Mesothelial cell of epicardium (in vitro differentiated cells): ENCODE measurements around the gene KCNN3. TPM values are rescaled to one million over a fixed set of nuclear protein-coding genes. Genes with fewer than 3 reads are reported as not detected.

Source experiments
- DNase-seq, 2 experiments: peaks; one replicate each; pipeline ENCODE4 v3.0.0; 2021; ENCODE audit warnings: low spot score in 2 of 2; ENCODE audit not compliant: unreplicated experiment in 2 of 2
- H3K27ac Mint-ChIP-seq: 2 replicates; pipeline ENCODE4 v1.8.0; 2021; ENCODE audit warnings: mixed read lengths
- H3K27me3 Mint-ChIP-seq: 2 replicates; pipeline ENCODE4 v1.8.0; 2021; ENCODE audit warnings: low read depth, mixed read lengths
- H3K36me3 Mint-ChIP-seq: 2 replicates; pipeline ENCODE4 v1.8.0; 2021; ENCODE audit warnings: mixed read lengths
- H3K4me1 Mint-ChIP-seq: 2 replicates; pipeline ENCODE4 v1.8.0; 2021; ENCODE audit warnings: mixed read lengths
- H3K4me3 Mint-ChIP-seq: 2 replicates; pipeline ENCODE4 v1.8.0; 2021; ENCODE audit warnings: mild to moderate bottlenecking, moderate library complexity, mixed read lengths
- H3K9me3 Mint-ChIP-seq: 2 replicates; pipeline ENCODE4 v1.8.0; 2021; ENCODE audit warnings: mixed read lengths
- total RNA-seq: library from RNA; stranded (reverse); gene quantifications from 3 replicates; pipeline ENCODE4 v1.2.1, GENCODE V29; 2021
- TF ChIP-seq, protein P1 (sequence below): fragments of 200-600 bp; sonication (generic); IDR thresholded peaks from one replicate; pipeline ENCODE4 v1.5.0; 2021; ENCODE audit warnings: antibody characterized with exemption; ENCODE audit not compliant: unreplicated experiment

The KCNN3 gene
- total RNA-seq, 1 donor from 2014 or later: 1.2 TPM

DNA sequence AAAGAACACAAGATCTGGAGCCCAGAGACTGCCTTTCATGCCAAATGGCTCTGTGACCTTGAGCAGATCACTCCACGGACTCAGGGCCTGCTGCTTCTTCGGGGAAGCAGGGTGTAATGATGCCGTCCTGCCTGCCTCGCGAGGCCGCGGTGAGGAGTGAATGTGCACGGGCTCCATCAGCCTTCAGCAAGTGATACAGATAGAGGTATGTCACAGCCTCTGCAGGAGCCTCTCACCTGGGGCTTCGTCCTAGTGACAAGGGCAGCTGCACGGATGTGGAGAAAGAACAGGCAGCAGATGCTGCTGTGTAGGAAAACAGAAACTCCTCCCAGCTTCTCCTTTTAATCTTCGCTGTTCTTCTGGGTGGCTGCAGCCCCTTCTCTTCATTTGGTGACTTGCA is 127.5 kb downstream of the KCNN3 start:
- H3K4me3 Mint-ChIP-seq: no peak overlapping the region
- peaks cover 12% of the 10 kb centered on the region for H3K4me1 Mint-ChIP-seq
- H3K27me3 Mint-ChIP-seq: peaks cover 77% of the 10 kb centered on the region
- TF ChIP-seq, protein P1, sequence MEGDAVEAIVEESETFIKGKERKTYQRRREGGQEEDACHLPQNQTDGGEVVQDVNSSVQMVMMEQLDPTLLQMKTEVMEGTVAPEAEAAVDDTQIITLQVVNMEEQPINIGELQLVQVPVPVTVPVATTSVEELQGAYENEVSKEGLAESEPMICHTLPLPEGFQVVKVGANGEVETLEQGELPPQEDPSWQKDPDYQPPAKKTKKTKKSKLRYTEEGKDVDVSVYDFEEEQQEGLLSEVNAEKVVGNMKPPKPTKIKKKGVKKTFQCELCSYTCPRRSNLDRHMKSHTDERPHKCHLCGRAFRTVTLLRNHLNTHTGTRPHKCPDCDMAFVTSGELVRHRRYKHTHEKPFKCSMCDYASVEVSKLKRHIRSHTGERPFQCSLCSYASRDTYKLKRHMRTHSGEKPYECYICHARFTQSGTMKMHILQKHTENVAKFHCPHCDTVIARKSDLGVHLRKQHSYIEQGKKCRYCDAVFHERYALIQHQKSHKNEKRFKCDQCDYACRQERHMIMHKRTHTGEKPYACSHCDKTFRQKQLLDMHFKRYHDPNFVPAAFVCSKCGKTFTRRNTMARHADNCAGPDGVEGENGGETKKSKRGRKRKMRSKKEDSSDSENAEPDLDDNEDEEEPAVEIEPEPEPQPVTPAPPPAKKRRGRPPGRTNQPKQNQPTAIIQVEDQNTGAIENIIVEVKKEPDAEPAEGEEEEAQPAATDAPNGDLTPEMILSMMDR: no peak
- DNase-seq: no peak
- H3K36me3 Mint-ChIP-seq: peaks cover 2% of the 10 kb centered on the region
- no peak overlapping the region for H3K27ac Mint-ChIP-seq
- H3K9me3 Mint-ChIP-seq: peaks cover 6% of the 10 kb centered on the region

DNA sequence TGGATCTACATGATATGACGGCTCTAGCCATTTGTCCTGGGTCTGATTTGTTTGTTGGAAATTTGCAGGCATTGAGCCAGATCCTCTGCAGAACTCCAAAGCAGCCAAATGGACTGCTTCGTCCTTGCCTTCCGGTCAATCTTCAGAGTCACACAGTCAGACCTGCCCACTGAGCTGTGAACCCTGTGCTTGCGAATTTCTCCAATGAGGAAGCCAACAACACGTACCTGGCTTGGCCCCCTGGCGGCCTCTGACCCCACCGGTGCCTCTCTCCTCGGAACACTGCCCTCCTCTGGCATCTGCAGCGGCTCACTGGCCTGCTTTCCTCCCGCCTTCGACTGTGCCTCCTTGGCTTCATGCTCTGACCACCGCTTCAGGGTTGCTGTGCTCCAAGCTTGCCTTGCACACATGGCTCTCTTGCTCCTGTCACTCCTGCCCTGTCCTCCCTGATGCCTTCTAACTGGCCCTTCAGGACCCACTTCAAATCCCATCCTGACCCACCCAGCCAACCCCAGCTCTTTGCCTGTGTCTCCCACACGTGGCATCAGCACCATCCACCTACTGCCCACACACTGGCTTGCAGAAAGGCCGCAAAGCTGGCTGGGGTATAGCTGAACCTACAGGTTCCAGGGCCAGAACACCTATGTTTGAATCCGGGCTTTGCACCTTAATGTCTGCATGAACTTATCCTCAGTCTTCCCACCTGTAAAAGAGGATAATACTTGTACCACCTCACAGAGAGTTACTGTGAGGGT is 128.2 kb downstream of the KCNN3 start:
- peaks cover 2% of the 10 kb centered on the region for H3K36me3 Mint-ChIP-seq
- H3K4me3 Mint-ChIP-seq: no peak overlapping the region
- TF ChIP-seq, protein P1: no peak
- peaks cover 76% of the 10 kb centered on the region for H3K27me3 Mint-ChIP-seq
- DNase-seq: no peak
- H3K4me1 Mint-ChIP-seq: peaks cover 12% of the 10 kb centered on the region
- peaks cover 6% of the 10 kb centered on the region for H3K9me3 Mint-ChIP-seq
- H3K27ac Mint-ChIP-seq: no peak overlapping the region

DNA sequence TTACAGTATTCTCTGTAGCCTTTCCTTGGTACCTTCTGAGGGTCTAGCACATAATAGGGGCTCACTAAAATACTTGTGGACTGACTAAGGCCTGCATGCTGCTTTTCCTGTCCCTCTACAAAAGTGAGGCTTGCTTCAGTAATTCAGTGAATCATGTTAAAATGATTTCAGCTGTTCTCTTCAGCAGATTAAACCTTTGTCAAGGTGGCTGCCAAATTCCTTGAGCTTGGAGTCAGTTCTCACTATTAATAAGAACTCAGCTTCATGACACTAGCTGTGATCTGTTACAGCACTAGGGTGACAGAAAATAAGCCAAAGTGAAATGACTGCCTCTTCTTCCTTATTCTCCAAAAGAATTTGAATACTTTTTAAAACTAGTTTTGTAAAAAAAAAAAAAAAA is 128.8 kb downstream of the KCNN3 start:
- TF ChIP-seq, protein P1: no peak
- DNase-seq: no peak
- H3K4me1 Mint-ChIP-seq: peaks cover 9% of the 10 kb centered on the region
- H3K9me3 Mint-ChIP-seq: peaks cover 6% of the 10 kb centered on the region
- H3K27ac Mint-ChIP-seq: no peak overlapping the region
- no peak overlapping the region for H3K4me3 Mint-ChIP-seq
- peaks cover 2% of the 10 kb centered on the region for H3K36me3 Mint-ChIP-seq
- H3K27me3 Mint-ChIP-seq: peaks cover 75% of the 10 kb centered on the region

DNA sequence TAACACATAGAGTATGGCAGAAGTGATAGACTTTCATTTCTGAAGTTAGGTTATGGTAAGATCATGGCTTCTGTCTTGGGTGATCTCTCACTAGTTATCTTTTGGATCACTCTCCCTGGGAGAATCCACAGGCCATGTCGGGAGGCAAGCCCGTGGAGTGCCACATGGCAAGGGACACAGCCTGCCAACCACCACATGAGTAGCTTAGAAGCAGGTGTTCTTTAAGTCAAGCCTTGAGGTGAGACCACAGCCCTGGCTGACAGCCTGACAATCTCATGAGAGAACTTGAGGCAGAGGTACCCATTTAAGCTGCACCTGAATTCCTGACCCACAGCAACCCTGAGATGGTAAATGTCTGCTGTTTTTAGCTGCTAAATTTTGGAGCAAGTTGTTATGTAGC is 130.4 kb downstream of the KCNN3 start:
- Mint-ChIP-seq H3K27me3 (peaks cover 68% of the 10 kb centered on the region), H3K36me3 (peaks cover 2% of the 10 kb centered on the region), H3K4me1 (peaks cover 9% of the 10 kb centered on the region), H3K27ac (no peak overlapping the region), H3K9me3 (peaks cover 6% of the 10 kb centered on the region), H3K4me3 (no peak overlapping the region)
- TF ChIP-seq, protein P1: no peak
- no peak for DNase-seq

DNA sequence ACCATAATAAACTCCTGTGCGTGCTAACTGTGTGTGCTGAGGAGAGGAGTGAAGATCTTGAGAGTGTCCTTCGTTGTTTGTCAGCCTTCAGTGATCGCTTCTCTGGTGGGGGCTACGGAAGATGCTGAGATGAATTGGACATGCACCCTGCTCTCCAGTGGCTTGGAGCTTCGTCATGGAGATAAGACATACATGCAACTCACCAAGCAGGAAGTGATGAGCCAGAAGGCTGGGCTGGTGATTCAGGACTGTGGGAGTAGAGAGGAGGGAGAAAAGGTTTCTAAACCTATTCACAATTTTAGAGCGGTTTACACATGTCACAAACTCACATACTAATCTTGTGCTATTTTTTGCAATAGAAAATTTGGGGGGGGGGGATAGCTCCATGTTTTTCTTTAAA is 133.2 kb downstream of the KCNN3 start:
- peaks cover 2% of the 10 kb centered on the region for H3K36me3 Mint-ChIP-seq
- H3K27ac Mint-ChIP-seq: no peak overlapping the region
- peaks cover 6% of the 10 kb centered on the region for H3K9me3 Mint-ChIP-seq
- peaks cover 51% of the 10 kb centered on the region for H3K27me3 Mint-ChIP-seq
- peaks cover 9% of the 10 kb centered on the region for H3K4me1 Mint-ChIP-seq
- TF ChIP-seq, protein P1: no peak
- H3K4me3 Mint-ChIP-seq: no peak overlapping the region
- DNase-seq: no peak
